Natural killer cell (primary cell): Measurements from ENCODE around the gene WDR38. TPM values are rescaled to one million over a fixed set of nuclear protein-coding genes. Genes with fewer than 3 reads are reported as not detected.

Source experiments
- ATAC-seq, 3 donors: fragments of 150-1000 bp in 2 of 3; fragments of 200-7000 bp in 1 of 3; cut with Tn5 transposase; 1 replicate in 1 of 3; 2 replicates in 2 of 3; pipeline ENCODE4 v1.10.0; 2021; ENCODE audit warnings: mild to moderate bottlenecking in 2 of 3, moderate library complexity in 2 of 3
- DNase-seq, 2 donors: peaks; one replicate each; pipeline versions ENCODE4 v3.0.0 to v3.0.0-alpha.2; 2013 to 2021; ENCODE audit warnings: mixed read lengths in 1 of 2
- H3K27ac ChIP-seq: one replicate; pipeline ENCODE4 v1.5.1; 2013; ENCODE audit warnings: mild to moderate bottlenecking, low read length
- H3K27me3 ChIP-seq: one replicate; pipeline ENCODE4 v1.6.1; 2013; ENCODE audit warnings: low read length; ENCODE audit not compliant: control insufficient read depth, insufficient read depth
- H3K36me3 ChIP-seq: one replicate; pipeline ENCODE4 v1.6.1; 2013; ENCODE audit warnings: low read length; ENCODE audit not compliant: control insufficient read depth, insufficient read depth
- H3K4me1 ChIP-seq: one replicate; pipeline ENCODE4 v1.6.1; 2013; ENCODE audit warnings: low read length; ENCODE audit not compliant: control insufficient read depth, insufficient read depth
- H3K4me3 ChIP-seq: one replicate; pipeline ENCODE4 v1.5.1; 2013; ENCODE audit warnings: low read length
- H3K9me3 ChIP-seq: one replicate; pipeline ENCODE4 v1.6.1; 2013; ENCODE audit warnings: low read length; ENCODE audit not compliant: control insufficient read depth, insufficient read depth
- H3K27ac Mint-ChIP-seq, 2 donors: one replicate each; pipeline ENCODE4 v1.8.0; 2022; ENCODE audit warnings: mild to moderate bottlenecking in 2 of 2, mixed read lengths in 2 of 2, moderate library complexity in 1 of 2
- H3K27me3 Mint-ChIP-seq, 2 donors: one replicate each; pipeline ENCODE4 v1.8.0; 2022; ENCODE audit warnings: low read depth in 2 of 2, mixed read lengths in 2 of 2
- H3K36me3 Mint-ChIP-seq: one replicate; pipeline ENCODE4 v1.8.0; 2022; ENCODE audit warnings: mixed read lengths
- H3K4me1 Mint-ChIP-seq, 2 donors: one replicate each; pipeline ENCODE4 v1.8.0; 2022; ENCODE audit warnings: mixed read lengths in 2 of 2
- H3K4me3 Mint-ChIP-seq: one replicate; pipeline ENCODE4 v1.8.0; 2022; ENCODE audit warnings: mild to moderate bottlenecking, moderate library complexity, mixed read lengths
- H3K9me3 Mint-ChIP-seq, 2 donors: one replicate each; pipeline ENCODE4 v1.8.0; 2022; ENCODE audit warnings: mixed read lengths in 2 of 2
- CTCF ChIP-seq: fragments of 200-600 bp; IDR thresholded peaks from one replicate; pipeline ENCODE4 v1.8.0; 2022; ENCODE audit warnings: antibody characterized with exemption
- WGBS: methylation state at CpG from one replicate; pipeline ENCODE4 v1.1.7; 2013; ENCODE audit warnings: missing lambda C conversion rate; ENCODE audit not compliant: insufficient coverage; 5-methylcytosine and 5-hydroxymethylcytosine counted together
- intact Hi-C: fragments of 100-400 bp; cut with micrococcal nuclease; formaldehyde crosslinking; loops from one replicate; pipeline ENCODE4 v1.14.2; 2022
- total RNA-seq, 4 donors: library from RNA; stranded (reverse); fragments of 120-200 nt in 1 of 4; gene quantifications; one replicate each; pipeline versions ENCODE4 v1.2.3 to v1.2.4, GENCODE V29; 2013 to 2022

WDR38 gene
- total RNA-seq, 3 donors from 2014 or later (not counting 1 experiment from before 2014, with no cell fraction given), result not detected

GRCh38 chr9:124868511-124869465 is 15.5 kb downstream of the WDR38 start:
- peak overlapping the region; percentile 96 for H3K27ac ChIP-seq
- H3K4me3 ChIP-seq, result peak overlapping the region; percentile 96
- TF ChIP-seq CTCF, result no peak
- DNase-seq (peak; percentile 92 to 94), ATAC-seq (peak; percentile 47 to 79 (median 73))
- H3K4me3 Mint-ChIP-seq, result peak overlapping the region; percentile 97
- H3K9me3 ChIP-seq, result no peaks in the 10 kb centered on the region
- H3K36me3 ChIP-seq, result peaks cover 10% of the 10 kb centered on the region
- peak overlapping the region; percentile 97 for H3K27ac Mint-ChIP-seq
- intact Hi-C loops, result loop anchor here (10.0 kb wide), 2 partner anchors 276 to 376 kb away; partner anchors contain the start of genes HSPA5 and SCAI
- H3K4me1 Mint-ChIP-seq, result peaks cover 47 to 48% of the 10 kb centered on the region in 2 donors
- peaks cover 52% of the 10 kb centered on the region for H3K4me1 ChIP-seq
- H3K36me3 Mint-ChIP-seq, result peaks cover 6% of the 10 kb centered on the region
- H3K9me3 Mint-ChIP-seq, result no peaks in the 10 kb centered on the region
- WGBS, result under 1% methylated on average over 101 of the region's 101 CpGs
- H3K27me3 Mint-ChIP-seq, result no peaks in the 10 kb centered on the region
- no peaks in the 10 kb centered on the region for H3K27me3 ChIP-seq

GRCh38 chr9:124869466-124869985 is 16.3 kb downstream of the WDR38 start:
- H3K4me3 Mint-ChIP-seq, result peak overlapping the region; percentile 97
- Histone ChIP-seq H3K27ac (peak overlapping the region; percentile 96), H3K4me1 (peaks cover 59% of the 10 kb centered on the region), H3K27me3 (no peaks in the 10 kb centered on the region), H3K4me3 (peak overlapping the region; percentile 96), H3K36me3 (peaks cover 14% of the 10 kb centered on the region), H3K9me3 (no peaks in the 10 kb centered on the region)
- TF ChIP-seq CTCF, result no peak
- H3K36me3 Mint-ChIP-seq, result peaks cover 6% of the 10 kb centered on the region
- H3K27ac Mint-ChIP-seq, result peak overlapping the region; percentile 97
- ATAC-seq (peak; percentile 22 to 24 (median 22)), DNase-seq (no peak)
- H3K27me3 Mint-ChIP-seq, result no peaks in the 10 kb centered on the region
- intact Hi-C loops, result loop anchor here (10.0 kb wide), 2 partner anchors 275 to 375 kb away; partner anchors contain the start of genes HSPA5 and SCAI
- peaks cover 54 to 55% of the 10 kb centered on the region in 2 donors for H3K4me1 Mint-ChIP-seq
- no peaks in the 10 kb centered on the region for H3K9me3 Mint-ChIP-seq
- under 1% methylated on average over 41 of the region's 41 CpGs for WGBS

GRCh38 chr9:124869986-124870560 is 16.8 kb downstream of the WDR38 start:
- WGBS, result under 1% methylated on average over 12 of the region's 12 CpGs
- no peaks in the 10 kb centered on the region for H3K27me3 Mint-ChIP-seq
- no peaks in the 10 kb centered on the region for H3K27me3 ChIP-seq
- peaks cover 65% of the 10 kb centered on the region for H3K4me1 ChIP-seq
- peaks cover 6% of the 10 kb centered on the region for H3K36me3 Mint-ChIP-seq
- H3K4me1 Mint-ChIP-seq, result peaks cover 60% of the 10 kb centered on the region in 2 donors
- H3K9me3 Mint-ChIP-seq, result no peaks in the 10 kb centered on the region
- peak overlapping the region; percentile 97 for H3K27ac Mint-ChIP-seq
- intact Hi-C loops, result loop anchor here (1.0 to 10.0 kb wide), 7 partner anchors 8 to 375 kb away; partner anchors contain the start of genes ARPC5L, GOLGA1, HSPA5 and NR6A1
- H3K4me3 Mint-ChIP-seq, result peak overlapping the region; percentile 97
- TF ChIP-seq CTCF, result no peak
- ATAC-seq (peak; percentile 70 to 84 (median 70)), DNase-seq (peak; percentile 84 to 90)
- H3K9me3 ChIP-seq, result no peaks in the 10 kb centered on the region
- H3K4me3 ChIP-seq, result peak overlapping the region; percentile 96
- peak overlapping the region; percentile 96 for H3K27ac ChIP-seq
- H3K36me3 ChIP-seq, result peaks cover 18% of the 10 kb centered on the region
